ENCODE results near the gene EPB41L2.

GRCh38 chr6:130837067-130837466 is 226.0 kb downstream of the EPB41L2 start:
- TF ChIP-seq CTCF (IDR thresholded peaks at IDR 0.05; ENCODE audit: poor library complexity) (no peak), EZH2 (IDR thresholded peaks at IDR 0.05; ENCODE audit: borderline replicate concordance) (no peak)
